Effector CD4-positive, alpha-beta T cell (primary cell): Measurements from ENCODE around the gene CABLES2.

ENCODE experiments used
- DNase-seq: peaks from one replicate; pipeline ENCODE4 v3.0.0-alpha.2; 2020

CABLES2 gene

DNA sequence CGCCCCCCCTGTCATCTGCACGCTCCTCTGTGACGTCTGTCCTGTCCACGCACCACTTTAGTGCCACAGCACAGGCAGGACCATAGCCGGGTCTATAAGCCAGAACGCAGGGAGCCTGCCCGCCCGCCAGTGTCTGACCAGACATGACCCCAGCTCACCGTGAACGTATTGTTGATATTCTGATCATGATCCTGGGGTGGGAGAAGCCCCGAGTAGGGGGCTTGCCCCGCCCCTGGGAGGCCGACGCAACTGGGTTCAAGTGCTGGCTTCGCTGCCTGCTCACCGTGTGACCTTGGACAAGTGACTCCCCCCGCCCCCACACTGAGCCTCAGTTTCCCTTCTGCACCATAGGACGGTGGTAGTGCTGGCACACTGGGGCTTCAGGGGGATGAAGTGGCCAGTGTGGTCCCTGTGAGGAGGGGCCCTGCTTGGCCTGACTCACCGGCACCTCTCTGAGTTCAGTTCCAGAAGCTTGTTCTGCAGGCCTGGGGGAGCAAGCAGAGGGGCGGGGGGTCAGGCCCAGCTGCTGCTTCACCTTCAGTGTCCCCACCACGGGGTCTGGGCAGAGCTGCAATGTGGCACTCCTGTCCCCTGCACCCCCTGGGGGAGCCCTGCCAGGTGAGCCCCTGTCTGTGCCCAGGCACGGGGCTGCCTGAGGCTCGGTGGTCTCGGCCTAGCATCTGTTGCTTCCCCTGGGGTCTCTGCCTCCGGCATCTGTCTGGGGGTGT is 11.1 kb upstream of the CABLES2 start:
- no peak for DNase-seq

DNA sequence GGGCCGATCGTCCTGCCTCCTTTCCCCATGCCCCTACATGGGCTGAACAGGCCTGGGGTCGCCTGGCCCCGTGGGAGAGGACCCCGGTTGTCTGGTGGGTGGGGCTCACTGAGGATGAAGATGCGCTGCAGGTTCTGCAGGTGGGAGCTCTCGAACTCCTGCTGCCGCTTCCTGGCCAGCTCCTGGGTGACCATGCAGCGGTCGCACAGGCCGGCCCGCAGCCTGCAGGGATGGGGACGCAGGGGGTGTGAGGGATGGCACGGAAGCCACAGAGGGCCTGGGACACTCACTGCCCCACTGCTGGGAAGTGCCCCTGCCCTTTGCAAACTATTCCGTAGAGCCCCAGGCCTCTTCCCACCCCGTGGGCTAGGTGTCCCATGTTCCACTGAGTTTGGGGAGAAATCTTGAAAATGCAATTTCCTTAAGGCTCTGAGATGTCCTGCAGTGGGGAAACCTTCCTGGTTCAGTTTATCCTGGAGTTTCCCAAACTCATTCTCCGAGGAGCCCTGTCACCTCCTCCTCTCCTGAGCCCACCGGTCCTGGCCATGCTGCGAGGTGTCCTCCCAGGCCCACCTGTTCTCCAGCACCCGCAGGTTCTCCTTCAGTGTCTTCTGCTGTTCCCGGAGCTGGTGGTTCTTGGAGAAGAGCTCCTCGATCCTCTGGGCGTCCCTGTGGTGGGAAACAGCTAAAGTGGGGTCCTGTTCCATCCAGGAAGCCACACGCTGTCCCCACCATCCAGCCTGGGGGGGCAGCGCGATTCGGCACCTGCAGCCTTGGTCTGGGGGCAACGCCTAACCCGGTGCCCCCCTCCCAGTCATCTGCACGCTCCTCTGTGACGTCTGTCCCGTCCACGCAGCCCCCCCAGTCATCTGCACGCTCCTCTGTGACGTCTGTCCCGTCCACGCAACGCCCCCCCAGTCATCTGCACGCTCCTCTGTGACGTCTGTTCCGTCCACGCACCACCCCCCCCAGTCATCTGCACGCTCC is 9.9 kb upstream of the CABLES2 start:
- DNase-seq, result no peak

DNA sequence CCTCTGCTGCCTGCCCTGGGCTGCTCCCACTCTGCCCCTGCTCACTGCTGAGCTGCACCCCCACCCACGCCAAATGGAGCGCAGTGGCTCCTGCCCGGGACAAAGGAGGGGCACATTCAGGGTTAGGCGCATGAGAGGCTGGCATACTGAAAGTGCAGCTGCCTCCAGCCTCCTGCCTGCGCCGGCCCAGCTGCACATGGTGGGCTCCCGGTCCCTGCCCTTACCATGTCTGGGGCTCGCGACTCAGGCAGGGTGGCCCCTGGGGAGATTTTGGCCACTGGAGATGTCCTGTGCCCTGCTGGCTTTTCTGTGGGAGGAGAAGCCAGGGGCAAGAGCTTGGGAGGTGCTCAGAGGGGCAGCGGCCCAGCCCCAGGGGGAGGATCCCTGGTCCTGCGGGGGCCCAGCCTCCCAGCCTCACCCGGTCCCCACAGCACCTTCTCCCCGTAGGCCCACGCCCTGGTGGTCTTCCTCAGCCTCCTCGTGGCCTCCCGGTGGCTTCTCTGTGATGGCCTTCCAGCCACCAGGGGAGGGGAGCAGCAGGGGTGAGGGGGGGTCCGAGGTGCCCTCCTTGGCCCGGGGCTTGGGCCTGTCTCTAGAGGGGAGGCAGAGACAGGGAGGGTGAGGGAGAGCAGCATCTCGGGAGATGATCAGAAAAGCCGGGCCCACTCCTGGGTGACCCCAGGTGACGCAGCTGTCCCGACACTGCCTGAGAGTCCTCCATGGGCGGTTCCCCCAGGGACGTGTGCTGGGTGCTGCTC is 8.4 kb upstream of the CABLES2 start:
- DNase-seq, result no peak

- DNase-seq, result no peak
Measured at GRCh38 chr20:62413896-62414481, 6.9 kb upstream of the CABLES2 start.

DNA sequence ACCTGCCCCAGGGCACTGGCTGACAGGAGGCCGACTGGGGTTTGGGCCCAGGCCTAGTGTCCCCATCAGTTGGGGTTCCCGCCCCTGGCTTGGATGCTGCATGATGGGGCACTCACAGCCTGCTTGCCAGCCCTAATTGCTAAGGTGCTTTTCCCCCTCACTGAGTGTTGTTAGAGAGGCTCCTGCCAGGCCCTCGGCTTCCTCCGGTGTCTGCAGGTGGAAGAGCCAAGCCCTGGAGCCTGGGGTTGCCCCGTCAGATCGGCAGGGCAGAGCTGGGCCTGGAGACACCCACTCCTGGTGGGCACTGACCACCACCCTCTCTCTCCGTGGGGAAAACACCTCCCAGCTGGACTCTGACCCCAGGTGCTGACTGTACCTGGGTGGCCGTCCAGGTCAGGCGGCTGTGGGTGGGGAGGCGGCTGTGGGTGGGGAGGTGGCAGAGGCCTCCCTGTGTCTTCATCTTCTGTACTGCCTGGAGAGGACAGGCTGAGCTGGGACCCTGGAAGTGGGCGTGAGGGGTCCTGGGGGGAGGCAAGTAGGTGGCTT is 6.0 kb upstream of the CABLES2 start:
- no peak for DNase-seq

DNA sequence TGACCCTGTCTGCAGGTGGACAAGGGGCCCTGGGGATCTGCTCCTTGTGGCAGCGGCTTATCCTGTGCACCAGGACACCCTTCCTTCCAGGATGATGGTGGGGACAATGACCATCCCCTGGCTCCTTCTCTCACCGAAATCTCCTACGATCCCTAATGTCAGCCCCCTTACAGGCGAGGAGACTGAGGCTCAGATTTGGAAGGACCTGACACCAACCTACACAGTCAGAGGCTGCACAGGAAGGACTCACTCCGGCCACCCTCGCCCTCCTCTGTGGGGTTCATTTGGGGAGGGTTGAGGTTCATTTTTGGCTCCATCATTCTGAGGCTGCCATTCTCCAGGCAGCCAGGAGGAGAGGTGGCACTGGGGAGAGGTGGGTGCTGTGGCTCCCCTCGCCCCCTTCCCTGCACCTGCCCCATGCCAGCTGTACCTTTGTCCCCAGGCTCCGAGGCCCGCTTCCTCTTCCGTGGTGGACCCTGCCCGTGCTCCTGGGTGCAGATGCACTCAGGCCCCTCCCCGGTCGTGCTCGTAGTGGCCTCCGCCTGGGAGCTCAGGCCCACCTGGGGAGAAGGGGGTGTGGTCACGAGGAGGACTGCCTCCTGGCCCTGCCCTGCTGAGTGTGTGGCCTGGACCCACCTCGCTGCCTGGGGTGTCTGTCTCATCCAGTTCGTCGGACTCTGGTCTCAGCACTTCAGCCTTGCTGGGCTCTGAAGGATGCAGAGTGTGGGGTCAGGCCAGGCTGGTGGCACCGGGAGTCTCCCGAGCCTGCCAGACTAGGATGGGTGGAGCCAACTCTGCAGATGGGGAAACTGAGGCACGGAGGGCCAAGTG is 5.3 kb upstream of the CABLES2 start:
- no peak for DNase-seq

- no peak for DNase-seq
Measured at GRCh38 chr20:62411479-62412193, 4.6 kb upstream of the CABLES2 start.

GRCh38 chr20:62410746-62411478 is 3.8 kb upstream of the CABLES2 start:
- DNase-seq, result no peak

- DNase-seq, result no peak
Measured at GRCh38 chr20:62409931-62410745, 3.1 kb upstream of the CABLES2 start.

GRCh38 chr20:62409086-62409853 is 2.2 kb upstream of the CABLES2 start:
- no peak for DNase-seq

- DNase-seq, result no peak
Measured at GRCh38 chr20:62408640-62409039, 1.6 kb upstream of the CABLES2 start.

DNA sequence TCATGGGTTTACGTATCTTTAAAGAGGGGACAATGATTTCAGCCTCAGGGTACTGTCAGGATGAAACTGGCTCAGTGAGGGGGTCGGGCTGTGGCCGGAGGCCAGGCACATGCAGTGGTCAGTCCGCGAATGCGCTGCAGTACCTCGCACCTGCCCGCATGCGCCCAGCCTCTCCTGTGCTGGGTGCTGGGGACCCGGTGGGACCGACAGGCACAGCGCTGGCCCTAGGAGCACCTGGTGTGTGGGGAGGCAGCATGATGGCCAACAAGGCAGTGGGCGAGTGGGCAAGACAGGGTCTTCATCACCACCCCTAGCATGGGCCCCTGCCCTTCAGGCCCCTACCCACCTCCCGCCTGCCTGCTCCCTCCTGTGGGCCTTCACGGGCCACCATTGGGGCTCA is 970 bp upstream of the CABLES2 start:
- DNase-seq, result no peak

- no peak for DNase-seq
Measured at GRCh38 chr20:62406635-62407176, 379 bp downstream of the CABLES2 start.

GRCh38 chr20:62405981-62406513 is 1.0 kb downstream of the CABLES2 start:
- DNase-seq, result no peak

DNA sequence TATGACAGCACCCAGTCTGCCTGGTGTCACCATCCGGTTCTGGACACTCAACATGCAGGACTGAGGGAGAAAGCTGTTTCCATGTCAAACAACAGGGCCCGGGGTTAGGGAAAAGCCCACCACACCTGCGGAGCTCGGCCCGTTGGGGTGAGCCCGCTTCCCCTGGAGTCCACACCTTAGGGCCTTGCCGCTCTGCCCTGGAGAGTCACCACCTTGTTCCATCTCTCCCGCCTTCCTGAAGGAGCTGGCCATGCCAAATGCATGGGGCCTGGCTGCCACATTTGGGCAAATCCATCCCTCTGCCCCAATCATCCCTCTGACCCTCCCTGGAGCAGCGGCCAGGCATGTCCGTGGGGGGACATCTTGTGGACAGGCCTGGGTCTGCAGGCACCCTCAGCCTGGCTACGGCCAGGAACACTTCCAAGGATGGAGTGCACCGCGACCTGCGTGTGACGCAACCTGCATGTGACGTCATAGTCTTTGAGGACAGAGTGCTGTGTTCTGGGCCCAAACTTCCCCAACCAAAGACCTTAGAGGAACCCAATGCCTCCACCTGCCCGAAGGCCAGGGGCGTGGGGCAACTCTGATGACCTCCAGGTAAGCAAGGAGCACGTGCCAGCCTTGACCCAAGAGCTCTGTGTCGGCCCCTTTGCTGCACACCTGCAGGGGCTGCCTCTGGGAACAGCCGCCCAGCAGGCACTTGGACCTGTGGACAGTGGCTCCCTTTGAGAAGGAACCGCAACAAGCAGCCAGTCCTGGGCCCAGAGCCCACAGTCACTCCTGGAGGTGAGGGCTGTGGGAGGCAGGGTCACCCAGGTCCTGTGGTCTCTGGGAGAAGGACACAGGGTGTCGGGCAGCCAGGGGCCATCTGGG is 1.7 kb downstream of the CABLES2 start:
- DNase-seq, result no peak

GRCh38 chr20:62404761-62405107 is 2.4 kb downstream of the CABLES2 start:
- no peak for DNase-seq

GRCh38 chr20:62404112-62404665 is 2.9 kb downstream of the CABLES2 start:
- DNase-seq, result no peak
